ENCODE results near the gene BRSK2.
A peak's percentile ranks its signal among the peaks of the same experiment; 100 is the strongest.

BRSK2 gene

GRCh38 chr11:1438967-1439330 lies 49.2 kb downstream of the BRSK2 start:
- no peak for DNase-seq (ENCODE audit: extremely low spot score)
- ChIA-PET CTCF (interaction anchor here (0.5 kb wide), 1 partner anchor 214 kb away, joined by 3 read pairs; no protein-coding TSS in a partner anchor), POLR2A (no interaction called here)
- TF ChIP-seq ARNT (IDR thresholded peaks at IDR 0.05) (no peak), ZNF384 (IDR thresholded peaks at IDR 0.05) (no peak)

- CTCF ChIA-PET = interaction anchor here (0.5 kb wide), 1 partner anchor 214 kb away, joined by 3 read pairs; no protein-coding TSS in a partner anchor
- POLR2A ChIA-PET = no interaction called here
- DNase-seq (ENCODE audit: extremely low spot score) = no peak
- TF ChIP-seq FOXA1 (IDR thresholded peaks at IDR 0.05) = no peak
Measured at GRCh38 chr11:1439341-1439740, 49.6 kb downstream of the BRSK2 start.

GRCh38 chr11:1440066-1440465 lies 50.3 kb downstream of the BRSK2 start:
- DNase-seq (ENCODE audit: extremely low spot score) = no peak
- ChIA-PET POLR2A (no interaction called here), CTCF (interaction anchor here (0.7 kb wide), 1 partner anchor 54 kb away, joined by 9 read pairs; no protein-coding TSS in a partner anchor)
- no peak for TF ChIP-seq LEF1 (IDR thresholded peaks at IDR 0.05; ENCODE audit: borderline replicate concordance)
- TF ChIP-seq SP1 (IDR thresholded peaks at IDR 0.05) = no peak
- no peak for TF ChIP-seq CTBP1 (IDR thresholded peaks at IDR 0.05; ENCODE audit: borderline replicate concordance)
- TF ChIP-seq ARNT (IDR thresholded peaks at IDR 0.05) = no peak
- no peak for TF ChIP-seq SUZ12 (IDR thresholded peaks at IDR 0.05)
- no peak for TF ChIP-seq L3MBTL2 (conservative IDR thresholded peaks at IDR 0.05)
- TF ChIP-seq PKNOX1 (IDR thresholded peaks at IDR 0.05) = no peak
- no peak for TF ChIP-seq BHLHE40 (IDR thresholded peaks at IDR 0.05; ENCODE audit: borderline replicate concordance)
- no peak for TF ChIP-seq HDGF (IDR thresholded peaks at IDR 0.05; ENCODE audit: borderline replicate concordance)

- POLR2A ChIA-PET = no interaction called here
- CTCF ChIA-PET = no interaction called here
- DNase-seq (ENCODE audit: extremely low spot score) = no peak
Measured at GRCh38 chr11:1440496-1440895, 50.8 kb downstream of the BRSK2 start.

GRCh38 chr11:1442163-1442562 lies 52.4 kb downstream of the BRSK2 start:
- ChIA-PET POLR2A (no interaction called here), CTCF (no interaction called here)
- DNase-seq (ENCODE audit: extremely low spot score) = peak; percentile 46
- TF ChIP-seq PKNOX1 (IDR thresholded peaks at IDR 0.05) (peak; percentile 89), L3MBTL2 (conservative IDR thresholded peaks at IDR 0.05) (no peak)

More at GRCh38 chr11:1440496-1440895, 50.8 kb downstream of the BRSK2 start:
- TF ChIP-seq FOXA1 (IDR thresholded peaks at IDR 0.05) (no peak), BHLHE40 (IDR thresholded peaks at IDR 0.05; ENCODE audit: borderline replicate concordance) (no peak), ELF4 (IDR thresholded peaks at IDR 0.05) (no peak), LEF1 (IDR thresholded peaks at IDR 0.05; ENCODE audit: borderline replicate concordance) (no peak)

- no peak for TF ChIP-seq FOXM1 (IDR thresholded peaks at IDR 0.05; ENCODE audit: borderline replicate concordance)
- TF ChIP-seq L3MBTL2 (conservative IDR thresholded peaks at IDR 0.05) = no peak
- TF ChIP-seq LEF1 (IDR thresholded peaks at IDR 0.05; ENCODE audit: borderline replicate concordance) = no peak
- TF ChIP-seq BHLHE40 (IDR thresholded peaks at IDR 0.05; ENCODE audit: borderline replicate concordance) = no peak
- no peak for DNase-seq (ENCODE audit: extremely low spot score)
- CTCF ChIA-PET = no interaction called here
- POLR2A ChIA-PET = no interaction called here
Measured at GRCh38 chr11:1442807-1443366, 53.2 kb downstream of the BRSK2 start.

GRCh38 chr11:1443737-1444136 lies 54.0 kb downstream of the BRSK2 start:
- ChIA-PET POLR2A (no interaction called here), CTCF (no interaction called here)
- no peak for DNase-seq (ENCODE audit: extremely low spot score)

More at GRCh38 chr11:1443737-1444136, 54.0 kb downstream of the BRSK2 start:
- no peak for TF ChIP-seq FOXK2 (IDR thresholded peaks at IDR 0.05)
- TF ChIP-seq FOXA1 (IDR thresholded peaks at IDR 0.05) = no peak
- TF ChIP-seq HDGF (IDR thresholded peaks at IDR 0.05; ENCODE audit: borderline replicate concordance) = no peak
- TF ChIP-seq CTBP1 (IDR thresholded peaks at IDR 0.05; ENCODE audit: borderline replicate concordance) = no peak
- TF ChIP-seq NFRKB (IDR thresholded peaks at IDR 0.05) = no peak
- TF ChIP-seq PKNOX1 (IDR thresholded peaks at IDR 0.05) = no peak
- no peak for TF ChIP-seq SP1 (IDR thresholded peaks at IDR 0.05)
- TF ChIP-seq BHLHE40 (IDR thresholded peaks at IDR 0.05; ENCODE audit: borderline replicate concordance) = no peak
- no peak for TF ChIP-seq LEF1 (IDR thresholded peaks at IDR 0.05; ENCODE audit: borderline replicate concordance)
- no peak for TF ChIP-seq ZNF384 (IDR thresholded peaks at IDR 0.05)
- TF ChIP-seq SUZ12 (IDR thresholded peaks at IDR 0.05) = no peak
- no peak for TF ChIP-seq ARNT (IDR thresholded peaks at IDR 0.05)
- no peak for TF ChIP-seq ELF4 (IDR thresholded peaks at IDR 0.05)
- TF ChIP-seq FOXM1 (IDR thresholded peaks at IDR 0.05; ENCODE audit: borderline replicate concordance) = no peak
- no peak for TF ChIP-seq L3MBTL2 (conservative IDR thresholded peaks at IDR 0.05)
- TF ChIP-seq TARDBP (IDR thresholded peaks at IDR 0.05) = no peak
